Thoracic aorta (tissue), 2 donors: ENCODE measurements around the gene PARD3B. TPM values are rescaled to one million over a fixed set of nuclear protein-coding genes. Genes with fewer than 3 reads are reported as not detected.

ENCODE experiments used
- ATAC-seq: fragments of 150-250 bp; one replicate; pipeline ENCODE4 v1.8.0; 2017; ENCODE audit warnings: low read depth; ENCODE audit not compliant: insufficient number of reproducible peaks, low FRiP score
- DNase-seq: peaks from one replicate; pipeline ENCODE4 v3.0.0-alpha.2; 2020; ENCODE audit warnings: low spot score
- H3K27ac ChIP-seq, 2 donors: fragments of 200-600 bp; sonication (generic); 1 replicate in 1 of 2; 2 replicates in 1 of 2; pipeline ENCODE4 v1.5.1; 2016; ENCODE audit warnings: mild to moderate bottlenecking in 2 of 2, moderate library complexity in 2 of 2
- H3K27me3 ChIP-seq: fragments of 200-600 bp; sonication (generic); replicated peaks from 2 replicates; pipeline ENCODE4 v1.6.0; 2016; ENCODE audit warnings: mild to moderate bottlenecking; ENCODE audit not compliant: insufficient read depth
- H3K36me3 ChIP-seq: fragments of 200-600 bp; sonication (generic); one replicate; pipeline ENCODE4 v1.5.1; 2016
- H3K4me1 ChIP-seq, 2 donors: fragments of 200-600 bp; sonication (generic); 1 replicate in 1 of 2; 2 replicates in 1 of 2; pipeline versions ENCODE4 v1.5.1 to v1.6.0; 2016; ENCODE audit warnings: low read depth in 2 of 2, mild to moderate bottlenecking in 1 of 2; ENCODE audit not compliant: control insufficient read depth in 1 of 2
- H3K4me3 ChIP-seq: fragments of 200-600 bp; sonication (generic); 2 replicates; pipeline ENCODE4 v1.5.1; 2016; ENCODE audit warnings: mild to moderate bottlenecking
- H3K9me3 ChIP-seq: fragments of 200-600 bp; sonication (generic); 2 replicates; pipeline ENCODE4 v1.5.1; 2016
- total RNA-seq, 2 donors: library from RNA; depleted of rRNA; stranded (reverse); fragments of >200 nt; gene quantifications; one replicate each; pipeline versions ENCODE4 v1.1.0 to v1.2.3, GENCODE V29; 2016
- TF ChIP-seq, protein P1 (sequence below): fragments of 200-600 bp; sonication (generic); IDR thresholded peaks from one replicate; pipeline ENCODE4 v1.5.1; 2019; ENCODE audit warnings: antibody characterized with exemption

The PARD3B gene
- total RNA-seq, 2 donors from 2014 or later, result 25.7 to 34.5 TPM

DNA sequence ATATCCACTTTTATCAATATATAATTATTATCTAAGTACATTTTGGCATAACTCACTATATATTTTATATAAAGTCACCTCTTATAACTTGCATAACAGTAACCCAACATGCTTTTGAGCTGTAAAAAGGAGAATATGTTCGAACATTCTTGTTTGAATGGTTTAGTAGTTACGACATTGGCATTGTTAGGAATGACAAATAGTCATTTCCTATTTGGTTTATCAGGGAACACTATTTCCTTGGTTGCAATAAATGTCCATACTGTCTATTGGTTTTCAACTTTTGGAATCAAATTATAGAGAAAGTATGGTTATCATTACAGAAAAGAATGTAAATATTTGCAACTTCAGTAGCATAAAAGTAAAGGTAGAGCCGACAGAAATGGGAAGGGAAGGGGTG lies 124.1 kb downstream of the PARD3B start:
- TF ChIP-seq, protein P1, sequence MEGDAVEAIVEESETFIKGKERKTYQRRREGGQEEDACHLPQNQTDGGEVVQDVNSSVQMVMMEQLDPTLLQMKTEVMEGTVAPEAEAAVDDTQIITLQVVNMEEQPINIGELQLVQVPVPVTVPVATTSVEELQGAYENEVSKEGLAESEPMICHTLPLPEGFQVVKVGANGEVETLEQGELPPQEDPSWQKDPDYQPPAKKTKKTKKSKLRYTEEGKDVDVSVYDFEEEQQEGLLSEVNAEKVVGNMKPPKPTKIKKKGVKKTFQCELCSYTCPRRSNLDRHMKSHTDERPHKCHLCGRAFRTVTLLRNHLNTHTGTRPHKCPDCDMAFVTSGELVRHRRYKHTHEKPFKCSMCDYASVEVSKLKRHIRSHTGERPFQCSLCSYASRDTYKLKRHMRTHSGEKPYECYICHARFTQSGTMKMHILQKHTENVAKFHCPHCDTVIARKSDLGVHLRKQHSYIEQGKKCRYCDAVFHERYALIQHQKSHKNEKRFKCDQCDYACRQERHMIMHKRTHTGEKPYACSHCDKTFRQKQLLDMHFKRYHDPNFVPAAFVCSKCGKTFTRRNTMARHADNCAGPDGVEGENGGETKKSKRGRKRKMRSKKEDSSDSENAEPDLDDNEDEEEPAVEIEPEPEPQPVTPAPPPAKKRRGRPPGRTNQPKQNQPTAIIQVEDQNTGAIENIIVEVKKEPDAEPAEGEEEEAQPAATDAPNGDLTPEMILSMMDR, result no peak
- Histone ChIP-seq H3K36me3 (no peaks in the 10 kb centered on the region), H3K4me1 (peaks cover 9 to 23% of the 10 kb centered on the region in 2 donors), H3K4me3 (no peak overlapping the region), H3K27ac (no peak overlapping the region), H3K9me3 (no peaks in the 10 kb centered on the region), H3K27me3 (no peaks in the 10 kb centered on the region)
- ATAC-seq (no peak), DNase-seq (no peak)

DNA sequence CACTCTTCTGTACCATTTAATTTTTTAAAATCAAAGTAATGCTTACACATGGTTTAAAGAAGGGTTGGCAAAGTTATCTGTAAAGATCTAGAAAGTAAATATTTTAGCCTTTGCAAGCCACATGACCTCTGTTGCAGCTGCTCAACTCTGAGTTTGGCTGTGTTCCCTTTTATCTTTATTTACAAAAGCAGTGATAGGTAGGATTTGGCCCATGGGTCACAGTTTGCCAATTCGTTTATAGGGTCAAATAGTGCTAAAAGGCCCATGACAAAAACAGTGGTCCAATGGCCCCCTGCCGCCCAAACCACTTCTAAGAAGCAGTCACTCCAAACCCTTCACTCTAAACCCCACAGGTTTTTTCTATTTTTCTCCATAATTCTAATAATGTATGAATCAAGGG lies 124.8 kb downstream of the PARD3B start:
- no peak for ATAC-seq
- Histone ChIP-seq H3K4me1 (peaks cover 2 to 16% of the 10 kb centered on the region in 2 donors), H3K27me3 (no peaks in the 10 kb centered on the region), H3K36me3 (no peaks in the 10 kb centered on the region), H3K4me3 (no peak overlapping the region), H3K27ac (no peak overlapping the region), H3K9me3 (no peaks in the 10 kb centered on the region)
- TF ChIP-seq, protein P1, result no peak
- no peak for DNase-seq

DNA sequence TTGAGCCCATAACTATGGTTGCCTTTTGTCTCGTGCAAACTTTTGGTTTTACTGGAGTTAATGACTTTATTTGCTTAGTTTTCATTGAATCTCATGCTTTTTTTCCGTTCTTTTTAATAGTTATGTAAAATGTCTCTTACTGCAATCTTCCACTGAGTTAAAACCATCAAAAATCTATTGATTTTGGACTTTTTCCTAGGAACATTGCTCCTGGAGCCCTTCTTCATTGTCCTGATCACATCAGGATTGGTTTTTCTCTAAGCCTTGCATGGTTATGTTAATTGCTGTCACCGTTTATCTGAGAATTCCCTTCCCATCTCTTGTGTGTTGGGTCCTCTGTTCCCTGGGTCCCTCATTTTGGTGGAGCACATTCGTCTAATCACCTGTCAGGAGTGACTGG lies 125.5 kb downstream of the PARD3B start:
- Histone ChIP-seq H3K9me3 (no peaks in the 10 kb centered on the region), H3K4me1 (peaks cover 0 to 9% of the 10 kb centered on the region in 2 donors), H3K27ac (no peak overlapping the region), H3K4me3 (no peak overlapping the region), H3K36me3 (no peaks in the 10 kb centered on the region), H3K27me3 (no peaks in the 10 kb centered on the region)
- TF ChIP-seq, protein P1, result no peak
- ATAC-seq (no peak), DNase-seq (no peak)

DNA sequence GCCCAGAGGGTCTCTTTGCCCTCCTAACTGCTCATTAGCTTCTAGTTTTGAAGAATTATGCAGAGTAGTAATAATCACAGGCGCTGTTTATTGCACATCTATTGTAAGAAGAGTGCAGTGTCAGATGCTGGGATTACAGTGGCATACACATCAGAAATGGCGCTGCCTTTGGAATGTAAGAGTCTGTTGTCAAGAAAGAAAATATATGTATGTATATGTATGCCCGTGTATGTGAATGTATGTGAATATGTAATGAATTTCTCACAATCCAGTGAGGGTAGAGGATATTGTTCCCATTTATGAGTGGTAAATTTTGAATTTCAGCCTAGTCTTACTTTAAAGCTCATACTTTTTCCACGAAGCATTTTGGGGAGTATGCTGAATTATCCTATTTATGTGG lies 127.5 kb downstream of the PARD3B start:
- TF ChIP-seq, protein P1, result no peak
- H3K4me1 ChIP-seq, result peaks cover 0 to 6% of the 10 kb centered on the region in 2 donors
- no peak overlapping the region for H3K4me3 ChIP-seq
- H3K9me3 ChIP-seq, result no peaks in the 10 kb centered on the region
- no peaks in the 10 kb centered on the region for H3K27me3 ChIP-seq
- H3K27ac ChIP-seq, result no peak overlapping the region
- DNase-seq, result no peak
- ATAC-seq, result no peak
- H3K36me3 ChIP-seq, result no peaks in the 10 kb centered on the region

DNA sequence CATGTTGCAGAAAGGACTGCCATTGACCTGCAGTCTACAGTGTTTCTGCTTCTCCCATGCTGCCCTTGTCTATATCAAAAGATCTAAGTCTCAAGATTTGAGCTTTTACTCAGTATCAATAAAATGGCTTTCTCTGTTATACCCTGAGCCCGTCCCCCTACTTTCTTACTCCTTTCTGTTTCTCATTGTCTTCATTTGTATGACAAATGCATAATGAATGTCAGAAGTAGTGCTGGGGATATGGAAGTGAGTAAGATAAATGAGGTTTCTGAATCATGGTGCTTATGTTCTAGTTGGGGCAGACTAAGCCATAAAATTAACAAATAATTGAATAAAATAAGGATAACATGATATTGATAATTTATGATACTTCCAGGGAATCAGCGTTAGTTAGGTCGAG lies 128.6 kb downstream of the PARD3B start:
- no peak for ATAC-seq
- no peaks in the 10 kb centered on the region for H3K36me3 ChIP-seq
- H3K4me1 ChIP-seq, result peaks cover 0 to 6% of the 10 kb centered on the region in 2 donors
- no peak overlapping the region for H3K4me3 ChIP-seq
- no peak overlapping the region for H3K27ac ChIP-seq
- no peaks in the 10 kb centered on the region for H3K9me3 ChIP-seq
- no peaks in the 10 kb centered on the region for H3K27me3 ChIP-seq
- no peak for DNase-seq
- TF ChIP-seq, protein P1, result no peak
